Measurements from ENCODE around the gene MCC.

MCC gene

DNA sequence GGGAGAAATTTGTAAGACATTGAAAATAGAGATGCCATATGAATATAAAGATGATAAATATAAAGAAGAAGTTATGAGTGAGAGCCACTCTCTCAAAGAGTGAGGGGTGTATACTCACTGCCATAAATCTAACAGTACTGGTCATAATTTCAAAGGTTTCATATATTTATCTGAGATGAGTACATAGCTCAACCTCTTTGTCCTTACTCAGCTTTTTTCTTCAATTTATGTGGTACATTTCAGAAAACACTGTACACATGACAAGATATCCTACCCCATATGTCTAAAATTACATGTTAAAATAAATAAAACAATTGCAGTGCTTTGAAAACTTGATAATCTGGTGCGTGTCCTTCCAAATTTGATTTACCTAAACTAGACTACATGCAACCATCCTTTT, 5.2 kb upstream of the MCC start:
- no peak for DNase-seq (ENCODE audit: low read depth in 1 of 2, low spot score in 1 of 2)
- Histone ChIP-seq H3K27me3 (ENCODE audit: insufficient read depth, poor library complexity, severe bottlenecking) (peaks cover 4% of the 10 kb centered on the region), H3K27ac (replicated peaks) (no peak overlapping the region), H3K4me3 (replicated peaks; ENCODE audit: insufficient read depth, low read length) (no peak overlapping the region)
- TF ChIP-seq GABPA (IDR thresholded peaks at IDR 0.05; ENCODE audit: low read depth) (no peak), REST (IDR thresholded peaks at IDR 0.05; ENCODE audit: insufficient replicate concordance, low read depth) (no peak), POLR2AphosphoS5 (IDR thresholded peaks at IDR 0.05; ENCODE audit: low read depth) (no peak), SPI1 (IDR thresholded peaks at IDR 0.05; ENCODE audit: borderline replicate concordance, low read depth) (no peak)
- TF ChIP-seq, protein P1, sequence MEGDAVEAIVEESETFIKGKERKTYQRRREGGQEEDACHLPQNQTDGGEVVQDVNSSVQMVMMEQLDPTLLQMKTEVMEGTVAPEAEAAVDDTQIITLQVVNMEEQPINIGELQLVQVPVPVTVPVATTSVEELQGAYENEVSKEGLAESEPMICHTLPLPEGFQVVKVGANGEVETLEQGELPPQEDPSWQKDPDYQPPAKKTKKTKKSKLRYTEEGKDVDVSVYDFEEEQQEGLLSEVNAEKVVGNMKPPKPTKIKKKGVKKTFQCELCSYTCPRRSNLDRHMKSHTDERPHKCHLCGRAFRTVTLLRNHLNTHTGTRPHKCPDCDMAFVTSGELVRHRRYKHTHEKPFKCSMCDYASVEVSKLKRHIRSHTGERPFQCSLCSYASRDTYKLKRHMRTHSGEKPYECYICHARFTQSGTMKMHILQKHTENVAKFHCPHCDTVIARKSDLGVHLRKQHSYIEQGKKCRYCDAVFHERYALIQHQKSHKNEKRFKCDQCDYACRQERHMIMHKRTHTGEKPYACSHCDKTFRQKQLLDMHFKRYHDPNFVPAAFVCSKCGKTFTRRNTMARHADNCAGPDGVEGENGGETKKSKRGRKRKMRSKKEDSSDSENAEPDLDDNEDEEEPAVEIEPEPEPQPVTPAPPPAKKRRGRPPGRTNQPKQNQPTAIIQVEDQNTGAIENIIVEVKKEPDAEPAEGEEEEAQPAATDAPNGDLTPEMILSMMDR (IDR thresholded peaks at IDR 0.05; ENCODE audit: insufficient read depth, low read length) = no peak

- TF ChIP-seq REST (IDR thresholded peaks at IDR 0.05; ENCODE audit: insufficient replicate concordance, low read depth) (no peak), SPI1 (IDR thresholded peaks at IDR 0.05; ENCODE audit: borderline replicate concordance, low read depth) (no peak), GABPA (IDR thresholded peaks at IDR 0.05; ENCODE audit: low read depth) (no peak), POLR2AphosphoS5 (IDR thresholded peaks at IDR 0.05; ENCODE audit: low read depth) (no peak)
- TF ChIP-seq, protein P1 (IDR thresholded peaks at IDR 0.05; ENCODE audit: insufficient read depth, low read length) = no peak
- peaks cover 10% of the 10 kb centered on the region for H3K27me3 ChIP-seq (ENCODE audit: insufficient read depth, poor library complexity, severe bottlenecking)
- H3K4me3 ChIP-seq (replicated peaks; ENCODE audit: insufficient read depth, low read length) = no peak overlapping the region
Measured at GRCh38 chr5:113491022-113491421, 2.8 kb upstream of the MCC start.

DNA sequence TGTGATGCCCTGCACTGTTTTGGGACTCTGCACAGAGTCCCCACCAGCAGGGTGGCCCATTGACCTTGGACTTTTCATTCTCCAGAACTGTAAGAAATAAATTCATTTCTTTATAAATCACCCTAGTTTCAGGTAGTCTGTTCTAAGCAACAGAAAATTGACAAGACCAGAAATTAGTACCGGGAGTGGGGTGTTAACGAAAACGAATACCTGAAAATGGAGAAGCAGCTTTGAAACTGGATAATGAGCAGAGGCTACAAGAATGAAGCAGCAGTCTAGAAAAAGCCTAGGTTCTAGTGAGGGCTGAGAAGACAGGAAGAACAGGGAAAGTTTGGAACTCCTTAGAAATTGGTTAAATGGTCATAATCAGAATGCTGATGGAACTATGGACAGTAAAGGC, 2.1 kb upstream of the MCC start:
- TF ChIP-seq GABPA (IDR thresholded peaks at IDR 0.05; ENCODE audit: low read depth) = no peak
- TF ChIP-seq SPI1 (IDR thresholded peaks at IDR 0.05; ENCODE audit: borderline replicate concordance, low read depth) = no peak
- TF ChIP-seq, protein P1 (IDR thresholded peaks at IDR 0.05; ENCODE audit: insufficient read depth, low read length) = no peak
- no peak for TF ChIP-seq POLR2AphosphoS5 (IDR thresholded peaks at IDR 0.05; ENCODE audit: low read depth)
- no peak for TF ChIP-seq REST (IDR thresholded peaks at IDR 0.05; ENCODE audit: insufficient replicate concordance, low read depth)
- H3K4me3 ChIP-seq (replicated peaks; ENCODE audit: insufficient read depth, low read length) = no peak overlapping the region
- H3K27ac ChIP-seq (replicated peaks) = no peak overlapping the region
- H3K27me3 ChIP-seq (ENCODE audit: insufficient read depth, poor library complexity, severe bottlenecking) = peaks cover 10% of the 10 kb centered on the region
- no peak for DNase-seq (ENCODE audit: low read depth in 1 of 2, low spot score in 1 of 2)

More at GRCh38 chr5:113491022-113491421, 2.8 kb upstream of the MCC start:
- DNase-seq (ENCODE audit: low read depth in 1 of 2, low spot score in 1 of 2) = no peak
- H3K27ac ChIP-seq (replicated peaks) = no peak overlapping the region
